HCEC 1CT (cell line): ENCODE results near the gene TMEM98.
"Not testable (repeated sequence)": the region's sequence is repeated elsewhere in the genome, so short reads cannot be mapped to it uniquely, and the experiment has no call there.

Experiments used
- DNase-seq: peaks from one replicate; pipeline ENCODE4 v3.0.0-alpha.2; 2017

Gene TMEM98

GRCh38 chr17:32987453-32987805 lies 59.5 kb downstream of the TMEM98 start:
- DNase-seq: not testable (repeated sequence)

GRCh38 chr17:32987868-32988267 lies 59.9 kb downstream of the TMEM98 start:
- not testable (repeated sequence) for DNase-seq

- no peak for DNase-seq
Measured at GRCh38 chr17:32988481-32989101, 60.6 kb downstream of the TMEM98 start.

- DNase-seq: no peak
Measured at GRCh38 chr17:32992321-32993033, 64.5 kb downstream of the TMEM98 start.

GRCh38 chr17:32993977-32994376 lies 66.0 kb downstream of the TMEM98 start:
- DNase-seq: no peak
